ELF-1 (cell line): ENCODE measurements around the gene PTPN20.

ENCODE experiments used
- DNase-seq: peaks from one replicate; pipeline ENCODE4 v3.0.0-alpha.2; 2016; ENCODE audit warnings: low read depth, low spot score

PTPN20 gene

DNA sequence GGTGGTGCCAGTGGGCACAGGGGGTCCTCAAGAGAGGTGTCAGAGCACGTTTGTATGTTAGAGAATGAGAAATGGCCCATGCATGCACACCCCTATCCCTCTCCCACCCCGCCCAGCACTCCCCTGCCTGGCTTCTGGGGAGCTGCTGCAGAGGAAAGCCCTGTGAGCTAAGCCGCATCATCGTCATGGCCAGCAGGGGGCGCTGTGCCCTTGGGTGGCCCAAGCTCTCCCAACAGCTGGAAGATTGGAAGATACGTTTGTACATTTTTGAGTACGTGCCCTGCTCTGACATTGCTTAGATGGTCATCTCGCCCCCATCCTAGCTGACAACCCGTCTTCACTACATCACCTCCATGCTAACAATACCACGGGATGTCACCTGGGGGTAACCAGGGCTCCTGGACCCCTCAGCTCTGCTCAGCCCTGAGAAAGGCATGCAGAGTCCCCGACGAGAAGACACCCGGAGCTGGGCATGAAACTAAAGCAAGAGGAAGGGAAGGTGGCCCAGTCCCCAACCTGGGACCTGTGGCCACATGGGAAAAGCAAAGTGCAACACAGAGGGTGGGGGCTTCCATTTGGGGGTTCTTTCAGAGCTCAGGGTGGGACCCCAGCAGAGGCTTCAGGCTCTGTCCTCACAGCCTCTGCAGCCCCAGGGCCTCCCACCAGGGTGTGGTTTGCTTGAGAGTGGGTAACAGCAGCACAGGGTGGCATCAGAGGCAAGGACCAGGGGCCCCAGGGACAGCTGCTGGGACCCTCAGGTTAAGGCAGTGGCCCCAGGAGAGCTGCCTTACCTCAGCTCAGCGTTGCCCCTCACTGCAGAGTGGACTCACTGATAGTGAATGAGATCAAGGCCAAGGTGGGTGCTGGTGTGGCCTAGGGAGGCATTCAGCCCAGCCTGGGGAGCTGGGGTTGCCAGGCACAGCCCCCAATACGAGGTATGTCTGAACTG lies 136.6 kb downstream of the PTPN20 start:
- DNase-seq = peak; percentile 85

DNA sequence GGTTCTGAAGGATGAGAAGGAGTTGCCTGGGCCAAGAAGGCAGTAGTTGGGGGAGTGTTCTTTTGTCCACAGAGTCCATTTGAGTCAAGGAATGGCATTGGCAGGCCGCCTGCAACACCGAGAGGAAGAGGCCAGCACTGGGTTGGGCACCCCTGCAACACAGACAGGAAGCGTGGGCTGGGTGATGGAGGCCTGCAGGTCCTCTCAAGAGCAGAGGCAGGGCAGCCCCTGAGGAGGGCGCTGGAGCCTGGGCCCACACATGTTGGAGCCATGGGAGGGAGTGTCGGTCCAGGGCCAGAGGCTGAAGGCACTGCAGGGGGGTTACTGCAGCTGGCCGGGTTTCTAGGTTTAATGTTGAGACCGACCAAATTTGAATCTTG lies 137.3 kb downstream of the PTPN20 start:
- DNase-seq = peak; percentile 25

DNA sequence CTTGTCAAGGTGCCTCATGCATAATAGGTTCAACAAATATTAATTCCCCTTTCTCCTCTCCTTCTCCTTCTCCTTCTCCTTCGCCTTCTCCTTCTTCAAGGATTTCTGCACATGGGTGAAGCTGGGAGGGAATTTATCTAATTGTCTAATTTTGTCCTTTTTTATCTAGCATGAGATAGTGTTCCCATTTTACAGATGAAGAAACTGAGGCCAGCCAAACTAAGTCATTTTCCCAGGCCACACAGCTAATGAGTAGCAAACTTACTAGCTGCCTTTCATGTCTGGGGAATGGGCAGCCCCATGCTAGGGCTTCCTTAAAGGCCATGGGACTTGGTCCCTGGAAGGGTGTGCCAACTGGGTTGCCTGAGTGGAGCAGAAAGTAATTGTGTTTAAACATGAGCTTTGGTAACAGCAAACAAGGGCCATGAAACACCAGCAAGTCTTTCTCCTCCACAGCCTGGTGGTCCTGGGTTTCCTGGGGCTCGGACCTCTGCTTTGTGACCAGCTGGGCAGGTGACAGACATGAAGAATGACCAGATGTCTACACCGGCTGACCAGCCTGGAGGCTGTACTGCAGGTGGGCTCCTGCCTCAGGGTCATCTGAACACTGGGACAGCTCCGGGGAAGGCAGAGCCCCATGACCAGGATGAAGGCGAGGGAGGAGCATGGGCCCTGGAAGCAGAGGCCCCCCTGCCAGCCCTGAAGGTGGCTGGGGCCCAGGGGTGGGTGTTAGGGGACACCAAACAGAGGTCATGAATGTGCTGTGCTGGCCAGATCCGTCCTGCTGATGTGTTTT lies 138.0 kb downstream of the PTPN20 start:
- DNase-seq = no peak

DNA sequence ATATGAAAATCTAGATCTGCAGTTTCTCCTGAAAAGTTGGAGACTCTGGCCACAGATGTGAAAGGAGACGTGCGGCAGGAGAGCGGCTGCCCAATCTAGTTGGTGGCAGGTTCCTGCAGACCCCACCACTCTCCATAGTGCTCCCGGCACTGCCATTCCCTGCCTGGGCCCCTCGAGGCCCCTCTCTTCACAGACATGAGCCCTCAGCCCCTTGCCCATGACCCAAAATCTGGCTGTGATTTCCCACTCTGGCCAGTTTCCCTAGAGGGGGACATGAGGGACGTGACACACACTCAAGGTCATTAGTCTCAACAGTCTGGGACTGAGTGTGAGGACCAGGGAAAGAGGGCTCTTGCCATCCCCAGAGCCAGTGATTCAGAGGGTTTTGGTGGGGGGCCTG lies 138.7 kb downstream of the PTPN20 start:
- DNase-seq = no peak

DNA sequence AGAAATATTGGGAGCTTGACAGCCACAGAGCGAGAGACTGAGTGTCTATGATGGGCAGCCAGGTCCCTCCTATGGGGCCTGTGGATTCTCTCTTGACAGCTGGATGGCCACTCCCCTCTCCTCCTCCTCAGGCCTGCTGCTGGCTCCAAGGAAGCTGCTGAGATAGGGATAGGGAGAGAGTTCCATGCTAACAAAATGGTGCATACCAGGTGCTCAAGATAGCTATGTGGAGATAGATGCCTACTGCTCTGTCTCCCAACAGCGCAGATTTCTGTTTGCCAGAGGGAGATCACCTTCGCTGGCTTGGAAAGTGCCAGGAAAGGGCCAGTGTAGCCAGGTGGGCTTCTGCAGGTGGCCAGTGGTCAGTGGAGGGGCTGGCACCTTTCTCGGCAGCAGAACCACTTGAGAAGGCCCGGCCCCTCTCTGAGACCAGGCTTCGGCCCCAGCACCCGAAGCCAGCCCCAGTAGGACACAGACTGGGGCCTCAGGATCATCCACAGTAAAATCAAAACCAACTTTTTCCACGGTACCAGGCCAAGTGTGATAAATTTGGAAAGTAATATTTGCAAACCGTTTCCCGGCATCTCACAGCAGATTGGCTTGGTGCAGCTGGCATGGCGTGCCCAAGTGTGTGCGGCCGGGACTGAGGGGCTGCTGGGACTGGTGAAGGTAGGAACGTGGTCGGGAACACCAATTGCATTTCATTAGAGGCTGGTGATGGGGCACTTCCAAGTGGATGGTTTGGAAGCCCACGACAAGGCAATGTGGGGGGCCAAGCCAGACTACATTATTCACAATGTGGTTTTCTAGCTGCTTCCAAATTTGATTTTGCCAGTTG lies 139.6 kb downstream of the PTPN20 start:
- peak; percentile 42 for DNase-seq

DNA sequence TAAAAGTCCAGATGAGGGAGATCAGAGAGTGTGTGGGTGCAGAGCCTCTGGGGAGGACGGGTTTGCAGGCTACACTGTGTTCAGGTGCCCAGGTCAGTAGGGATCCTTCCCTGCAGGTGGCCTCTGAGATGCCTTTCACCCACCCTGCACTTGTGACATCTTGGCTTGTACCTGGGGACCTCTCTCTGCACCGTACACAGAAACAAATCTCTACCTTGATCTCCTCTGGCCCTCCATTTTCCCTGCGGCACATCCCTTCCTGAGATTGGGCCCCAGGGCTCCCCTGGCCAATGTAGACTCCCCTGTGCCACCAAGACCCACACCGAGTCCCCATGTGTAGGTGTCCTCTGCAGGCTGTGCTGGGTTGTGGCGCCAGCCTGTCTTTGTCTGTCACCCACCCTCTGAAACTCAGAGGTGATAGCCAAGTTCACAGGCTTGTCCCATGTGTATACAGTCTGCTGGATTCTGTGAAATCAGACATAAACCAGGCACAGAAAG lies 140.6 kb downstream of the PTPN20 start:
- DNase-seq = no peak
